ENCODE results near the gene CS. TPM values are rescaled to one million over a fixed set of nuclear protein-coding genes. Genes with fewer than 3 reads are reported as not detected.
"Not testable (repeated sequence)": the region's sequence is repeated elsewhere in the genome, so short reads cannot be mapped to it uniquely, and the experiment has no call there.

The CS gene
- total and polyA plus RNA-seq, 5 donors = 250 to 594 (median 565) TPM

- WGBS = 90% methylated on average over 8 of the region's 8 CpGs
- H3K27me3 ChIP-seq (ENCODE audit: control insufficient read depth, insufficient read depth); intact Hi-C loops (cut with DNase I); ATAC-seq; H3K4me3 ChIP-seq (ENCODE audit: low read length); H3K27ac ChIP-seq (ENCODE audit: low read length); H3K4me1 ChIP-seq (ENCODE audit: control insufficient read depth, insufficient read depth, low read length); H3K9me3 ChIP-seq (ENCODE audit: control insufficient read depth, low read length); DNase-seq: not testable (repeated sequence)
Observed at GRCh38 chr12:56321610-56322009, 21.5 kb upstream of the CS start.

- DNase-seq = no peak
- H3K4me1 ChIP-seq (ENCODE audit: control insufficient read depth, insufficient read depth, low read length) = no peaks in the 10 kb centered on the region
- no peaks in the 10 kb centered on the region for H3K27me3 ChIP-seq (ENCODE audit: control insufficient read depth, insufficient read depth)
- no peak for ATAC-seq
- H3K27ac ChIP-seq (ENCODE audit: low read length) = no peak overlapping the region
- 86% methylated on average over 2 of the region's 2 CpGs for WGBS
- intact Hi-C loops (cut with DNase I) = no loop called here
- no peaks in the 10 kb centered on the region for H3K9me3 ChIP-seq (ENCODE audit: control insufficient read depth, low read length)
- H3K4me3 ChIP-seq (ENCODE audit: low read length) = no peak overlapping the region
Observed at GRCh38 chr12:56321027-56321426, 20.9 kb upstream of the CS start.

GRCh38 chr12:56317675-56318074 is 17.5 kb upstream of the CS start:
- ATAC-seq (no peak), DNase-seq (no peak)
- 90% methylated on average over 3 of the region's 3 CpGs for WGBS
- Histone ChIP-seq H3K4me1 (ENCODE audit: control insufficient read depth, insufficient read depth, low read length) (no peaks in the 10 kb centered on the region), H3K27ac (ENCODE audit: low read length) (no peak overlapping the region), H3K4me3 (ENCODE audit: low read length) (no peak overlapping the region), H3K27me3 (ENCODE audit: control insufficient read depth, insufficient read depth) (no peaks in the 10 kb centered on the region), H3K9me3 (ENCODE audit: control insufficient read depth, low read length) (no peaks in the 10 kb centered on the region)
- intact Hi-C loops (cut with DNase I) = loop anchor here in 1 of 4 donors (10.0 kb wide), 1 partner anchor 113 kb away; no protein-coding TSS in a partner anchor

GRCh38 chr12:56315622-56316473 is 15.7 kb upstream of the CS start, which contains the start of gene CNPY2:
TSS of gene CNPY2 (minus strand) at chr12:56315988. CDS start at chr12:56315217, 771 bp downstream.
- under 1% methylated on average over 62 of the region's 62 CpGs for WGBS
- Histone ChIP-seq H3K4me1 (ENCODE audit: control insufficient read depth, insufficient read depth, low read length) (no peaks in the 10 kb centered on the region), H3K27ac (ENCODE audit: low read length) (peak within 1 kb of the TSS; percentile 86), H3K9me3 (ENCODE audit: control insufficient read depth, low read length) (no peaks in the 10 kb centered on the region), H3K27me3 (ENCODE audit: control insufficient read depth, insufficient read depth) (no peaks in the 10 kb centered on the region), H3K4me3 (ENCODE audit: low read length) (peak within 1 kb of the TSS; percentile 72)
- intact Hi-C loops (cut with DNase I) = loop anchor here in 1 of 4 donors (10.0 kb wide), 1 partner anchor 111 kb away; no protein-coding TSS in a partner anchor
- DNase-seq = peak; percentile 98 to 99 (median 98)
- ATAC-seq = peak; percentile 97

DNA sequence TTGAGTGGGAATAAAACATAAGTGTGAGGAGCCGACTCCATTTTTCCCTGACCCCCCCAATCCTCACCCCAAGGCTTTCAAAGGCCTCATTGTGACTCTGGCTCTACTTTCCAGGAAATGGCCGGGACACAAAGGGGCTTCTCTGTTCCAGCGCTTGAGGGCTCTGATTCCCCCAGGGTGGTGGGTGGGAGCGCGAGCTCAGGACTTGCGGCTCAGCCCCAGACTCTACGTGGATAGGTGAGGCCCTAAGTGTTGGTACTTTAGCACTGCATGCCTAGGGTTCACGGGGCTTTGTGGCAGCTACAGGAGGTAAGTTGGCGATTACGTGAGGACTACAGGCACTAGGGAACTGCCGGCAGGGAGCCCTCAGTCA is 15.1 kb upstream of the CS start:
- intact Hi-C loops (cut with DNase I) = loop anchor here in 1 of 4 donors (10.0 kb wide), 1 partner anchor 110 kb away; no protein-coding TSS in a partner anchor
- H3K9me3 ChIP-seq (ENCODE audit: control insufficient read depth, low read length) = no peaks in the 10 kb centered on the region
- peak in 1 of 3 donors; percentile 58 for DNase-seq
- H3K27me3 ChIP-seq (ENCODE audit: control insufficient read depth, insufficient read depth) = no peaks in the 10 kb centered on the region
- H3K27ac ChIP-seq (ENCODE audit: low read length) = peak overlapping the region; percentile 86
- ATAC-seq = peak in 1 of 2 donors; percentile 8
- peak overlapping the region; percentile 72 for H3K4me3 ChIP-seq (ENCODE audit: low read length)
- H3K4me1 ChIP-seq (ENCODE audit: control insufficient read depth, insufficient read depth, low read length) = no peaks in the 10 kb centered on the region
- 2% methylated on average over 11 of the region's 11 CpGs for WGBS

GRCh38 chr12:56311003-56311402 is 10.9 kb upstream of the CS start:
- intact Hi-C loops (cut with DNase I) = loop anchor here in 1 of 4 donors (10.0 kb wide), 1 partner anchor 106 kb away; no protein-coding TSS in a partner anchor
- no peak for ATAC-seq
- H3K27ac ChIP-seq (ENCODE audit: low read length) = no peak overlapping the region
- no peak overlapping the region for H3K4me3 ChIP-seq (ENCODE audit: low read length)
- H3K9me3 ChIP-seq (ENCODE audit: control insufficient read depth, low read length) = no peaks in the 10 kb centered on the region
- no peaks in the 10 kb centered on the region for H3K4me1 ChIP-seq (ENCODE audit: control insufficient read depth, insufficient read depth, low read length)
- DNase-seq = no peak
- no peaks in the 10 kb centered on the region for H3K27me3 ChIP-seq (ENCODE audit: control insufficient read depth, insufficient read depth)
- 93% methylated on average over 12 of the region's 12 CpGs for WGBS

DNA sequence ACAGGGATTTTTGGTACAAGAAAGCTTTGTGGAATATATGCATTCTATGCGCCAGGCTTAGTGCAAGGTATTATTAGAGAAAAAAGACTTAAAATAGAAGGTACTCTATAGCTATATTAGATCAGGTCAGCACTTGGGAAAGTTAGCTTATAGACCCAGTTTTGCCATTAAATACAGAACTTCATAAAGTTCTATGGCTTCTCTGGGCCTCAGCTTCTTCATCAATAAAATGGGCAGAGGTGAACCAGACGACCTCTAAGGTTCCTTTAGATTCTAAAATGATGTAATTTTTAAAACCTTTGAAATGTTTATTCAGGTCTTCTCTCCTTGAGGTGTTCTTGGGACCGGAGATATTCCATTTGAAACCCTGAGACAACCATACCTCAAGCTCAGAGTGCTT is 8.6 kb upstream of the CS start:
- H3K9me3 ChIP-seq (ENCODE audit: control insufficient read depth, low read length) = no peaks in the 10 kb centered on the region
- WGBS = 87% methylated on average over 3 of the region's 3 CpGs
- no peak for ATAC-seq
- DNase-seq = no peak
- no peak overlapping the region for H3K27ac ChIP-seq (ENCODE audit: low read length)
- intact Hi-C loops (cut with DNase I) = no loop called here
- H3K4me3 ChIP-seq (ENCODE audit: low read length) = no peak overlapping the region
- no peaks in the 10 kb centered on the region for H3K27me3 ChIP-seq (ENCODE audit: control insufficient read depth, insufficient read depth)
- no peaks in the 10 kb centered on the region for H3K4me1 ChIP-seq (ENCODE audit: control insufficient read depth, insufficient read depth, low read length)

- intact Hi-C loops (cut with DNase I) = no loop called here
- Histone ChIP-seq H3K27me3 (ENCODE audit: control insufficient read depth, insufficient read depth) (no peaks in the 10 kb centered on the region), H3K4me1 (ENCODE audit: control insufficient read depth, insufficient read depth, low read length) (no peaks in the 10 kb centered on the region), H3K4me3 (ENCODE audit: low read length) (no peak overlapping the region), H3K9me3 (ENCODE audit: control insufficient read depth, low read length) (no peaks in the 10 kb centered on the region), H3K27ac (ENCODE audit: low read length) (no peak overlapping the region)
- ATAC-seq (no peak), DNase-seq (no peak)
- 97% methylated on average over 7 of the region's 7 CpGs for WGBS
Observed at GRCh38 chr12:56307221-56307965, 7.3 kb upstream of the CS start.

DNA sequence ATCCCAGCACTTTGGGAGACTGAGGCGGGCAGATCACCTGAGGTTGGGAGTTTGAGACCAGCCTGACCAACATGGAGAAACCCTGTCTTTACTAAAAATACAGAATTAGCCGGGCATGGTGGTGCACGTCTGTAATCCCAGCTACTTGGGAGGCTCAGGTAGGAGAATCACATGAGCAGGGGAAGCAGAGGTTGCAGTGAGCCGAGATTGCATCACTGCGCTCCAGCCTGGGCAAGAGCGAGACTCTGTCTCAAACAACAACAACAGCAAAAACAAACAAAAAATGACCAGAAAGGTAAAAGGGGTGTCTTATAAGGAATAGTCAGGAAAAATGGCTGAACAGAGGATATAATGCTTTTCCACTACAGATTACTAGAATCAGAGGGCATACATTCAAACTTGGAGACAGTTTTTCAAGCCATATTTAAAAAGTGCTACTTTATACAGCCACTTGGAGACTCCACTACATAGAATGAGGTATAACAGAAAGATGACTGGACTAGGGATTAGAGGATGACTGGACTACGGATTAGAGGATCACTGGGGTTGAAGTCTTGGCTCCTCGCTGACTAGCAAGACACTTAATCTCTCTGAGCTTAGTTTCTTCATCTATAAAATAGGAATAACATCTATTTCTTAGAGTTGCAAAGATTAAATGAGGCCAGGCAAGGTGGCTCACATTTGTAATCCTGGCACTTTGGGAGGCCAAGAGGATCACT is 4.9 kb upstream of the CS start:
- intact Hi-C loops (cut with DNase I) = no loop called here
- WGBS = 92% methylated on average over 8 of the region's 8 CpGs
- no peaks in the 10 kb centered on the region for H3K9me3 ChIP-seq (ENCODE audit: control insufficient read depth, low read length)

DNA sequence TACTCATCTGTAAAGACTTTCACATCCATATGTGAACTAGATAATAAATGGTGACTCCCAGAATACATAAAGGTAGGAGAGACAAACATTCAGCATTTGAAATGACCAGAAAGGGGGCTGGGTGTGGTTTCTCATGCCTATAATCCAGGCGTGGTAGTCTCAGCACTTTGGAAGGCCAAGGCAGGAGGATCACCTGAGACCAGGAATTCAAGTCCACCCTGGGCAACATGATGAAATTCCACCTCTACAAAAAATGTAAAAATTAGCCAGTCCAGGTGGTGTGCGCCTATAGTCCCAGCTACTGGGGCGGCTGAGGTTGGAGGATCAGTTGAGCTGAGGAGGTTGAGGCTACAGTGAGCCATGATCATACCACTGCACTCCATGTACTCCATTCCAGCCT is 4.1 kb upstream of the CS start:
- WGBS = 96% methylated on average over 3 of the region's 3 CpGs
- H3K4me1 ChIP-seq (ENCODE audit: control insufficient read depth, insufficient read depth, low read length) = no peaks in the 10 kb centered on the region
- H3K4me3 ChIP-seq (ENCODE audit: low read length) = no peak overlapping the region
- no peaks in the 10 kb centered on the region for H3K27me3 ChIP-seq (ENCODE audit: control insufficient read depth, insufficient read depth)
- intact Hi-C loops (cut with DNase I) = no loop called here
- H3K9me3 ChIP-seq (ENCODE audit: control insufficient read depth, low read length) = no peaks in the 10 kb centered on the region
- H3K27ac ChIP-seq (ENCODE audit: low read length) = no peak overlapping the region
- DNase-seq (no peak), ATAC-seq (no peak)

More for the DNA sequence above, 4.9 kb upstream of the CS start:
- H3K4me1 ChIP-seq (ENCODE audit: control insufficient read depth, insufficient read depth, low read length) = no peaks in the 10 kb centered on the region
- no peak overlapping the region for H3K27ac ChIP-seq (ENCODE audit: low read length)
- H3K27me3 ChIP-seq (ENCODE audit: control insufficient read depth, insufficient read depth) = no peaks in the 10 kb centered on the region
- no peak for ATAC-seq
- H3K4me3 ChIP-seq (ENCODE audit: low read length) = no peak overlapping the region
- no peak for DNase-seq

Measured in right cardiac atrium (tissue), 5 donors.